ENCODE data around the gene RBM39. TPM values are rescaled to one million over a fixed set of nuclear protein-coding genes. Genes with fewer than 3 reads are reported as not detected.
A peak's percentile ranks its signal among the peaks of the same experiment; 100 is the strongest.

RBM39 gene
- total and polyA plus RNA-seq, 9 donors: 247 to 389 (median 328) TPM

- no peak for DNase-seq
- TF ChIP-seq EP300 (IDR thresholded peaks at IDR 0.05): no peak
- no peak for TF ChIP-seq CTCF (IDR thresholded peaks at IDR 0.05)
- TF ChIP-seq POLR2A (IDR thresholded peaks at IDR 0.05): no peak
- WGBS, 3 donors: 73 to 79% (median 76%) methylated on average over 5 of the region's 5 CpGs
- Histone ChIP-seq H3K4me1 (ENCODE audit: insufficient read depth) (no peaks in the 10 kb centered on the region), H3K27me3 (no peaks in the 10 kb centered on the region), H3K4me3 (no peak overlapping the region), H3K36me3 (no peaks in the 10 kb centered on the region), H3K27ac (no peak overlapping the region), H3K9me3 (no peaks in the 10 kb centered on the region)
- intact Hi-C loops (cut with DNase I): loop anchor here in 1 of 4 donors (5.0 kb wide), 1 partner anchor 33 kb away; no protein-coding TSS in a partner anchor
Measured at GRCh38 chr20:35704514-35705261, 37.4 kb downstream of the RBM39 start.

GRCh38 chr20:35702824-35703695 is 39.0 kb downstream of the RBM39 start:
- H3K4me3 ChIP-seq: no peak overlapping the region
- intact Hi-C loops (cut with DNase I): loop anchor here in 1 of 4 donors (5.0 kb wide), 1 partner anchor 34 kb away; no protein-coding TSS in a partner anchor
- peaks cover 4% of the 10 kb centered on the region for H3K4me1 ChIP-seq (ENCODE audit: insufficient read depth)
- no peaks in the 10 kb centered on the region for H3K27me3 ChIP-seq
- TF ChIP-seq EP300 (IDR thresholded peaks at IDR 0.05) (no peak), POLR2A (IDR thresholded peaks at IDR 0.05) (no peak), CTCF (IDR thresholded peaks at IDR 0.05) (no peak)
- no peak overlapping the region for H3K27ac ChIP-seq
- 52 to 62% (median 54%) methylated on average over 4 of the region's 4 CpGs for WGBS, 3 donors
- no peaks in the 10 kb centered on the region for H3K9me3 ChIP-seq
- no peaks in the 10 kb centered on the region for H3K36me3 ChIP-seq
- DNase-seq: no peak

GRCh38 chr20:35702051-35702823 is 39.8 kb downstream of the RBM39 start:
- Histone ChIP-seq H3K27me3 (no peaks in the 10 kb centered on the region), H3K27ac (no peak overlapping the region), H3K36me3 (no peaks in the 10 kb centered on the region), H3K9me3 (no peaks in the 10 kb centered on the region), H3K4me3 (no peak overlapping the region), H3K4me1 (ENCODE audit: insufficient read depth) (peaks cover 7% of the 10 kb centered on the region)
- WGBS, 3 donors: 66 to 74% (median 68%) methylated on average over 12 of the region's 12 CpGs
- peak in 1 of 5 donors; percentile 33 for DNase-seq
- TF ChIP-seq EP300 (IDR thresholded peaks at IDR 0.05) (no peak), CTCF (IDR thresholded peaks at IDR 0.05) (no peak), POLR2A (IDR thresholded peaks at IDR 0.05) (no peak)
- intact Hi-C loops (cut with DNase I): loop anchor here in 1 of 4 donors (5.0 kb wide), 1 partner anchor 35 kb away; no protein-coding TSS in a partner anchor

- no peaks in the 10 kb centered on the region for H3K36me3 ChIP-seq
- intact Hi-C loops (cut with DNase I): loop anchor here in 1 of 4 donors (5.0 kb wide), 1 partner anchor 37 kb away; no protein-coding TSS in a partner anchor
Measured at GRCh38 chr20:35700625-35701148, 41.4 kb downstream of the RBM39 start.

More at GRCh38 chr20:35700625-35701148, 41.4 kb downstream of the RBM39 start:
- Histone ChIP-seq H3K4me3 (no peak overlapping the region), H3K9me3 (no peaks in the 10 kb centered on the region), H3K4me1 (ENCODE audit: insufficient read depth) (peaks cover 7% of the 10 kb centered on the region), H3K27ac (no peak overlapping the region), H3K27me3 (no peaks in the 10 kb centered on the region)
- DNase-seq: no peak
- 82 to 92% (median 87%) methylated on average over 7 of the region's 7 CpGs for WGBS, 3 donors
- TF ChIP-seq POLR2A (IDR thresholded peaks at IDR 0.05) (no peak), CTCF (IDR thresholded peaks at IDR 0.05) (no peak), EP300 (IDR thresholded peaks at IDR 0.05) (no peak)
